HG03135 (cell line): ENCODE measurements around the gene ZNF417.
"Not testable (repeated sequence)": the region's sequence is repeated elsewhere in the genome, so short reads cannot be mapped to it uniquely, and the experiment has no call there.

ENCODE experiments used
- ATAC-seq: cut with Tn5 transposase; IDR thresholded peaks from one replicate; pipeline ENCODE4 v1.9.1; 2021; ENCODE audit warnings: mild to moderate bottlenecking, moderate library complexity; ENCODE audit not compliant: unreplicated experiment

Gene ZNF417

DNA sequence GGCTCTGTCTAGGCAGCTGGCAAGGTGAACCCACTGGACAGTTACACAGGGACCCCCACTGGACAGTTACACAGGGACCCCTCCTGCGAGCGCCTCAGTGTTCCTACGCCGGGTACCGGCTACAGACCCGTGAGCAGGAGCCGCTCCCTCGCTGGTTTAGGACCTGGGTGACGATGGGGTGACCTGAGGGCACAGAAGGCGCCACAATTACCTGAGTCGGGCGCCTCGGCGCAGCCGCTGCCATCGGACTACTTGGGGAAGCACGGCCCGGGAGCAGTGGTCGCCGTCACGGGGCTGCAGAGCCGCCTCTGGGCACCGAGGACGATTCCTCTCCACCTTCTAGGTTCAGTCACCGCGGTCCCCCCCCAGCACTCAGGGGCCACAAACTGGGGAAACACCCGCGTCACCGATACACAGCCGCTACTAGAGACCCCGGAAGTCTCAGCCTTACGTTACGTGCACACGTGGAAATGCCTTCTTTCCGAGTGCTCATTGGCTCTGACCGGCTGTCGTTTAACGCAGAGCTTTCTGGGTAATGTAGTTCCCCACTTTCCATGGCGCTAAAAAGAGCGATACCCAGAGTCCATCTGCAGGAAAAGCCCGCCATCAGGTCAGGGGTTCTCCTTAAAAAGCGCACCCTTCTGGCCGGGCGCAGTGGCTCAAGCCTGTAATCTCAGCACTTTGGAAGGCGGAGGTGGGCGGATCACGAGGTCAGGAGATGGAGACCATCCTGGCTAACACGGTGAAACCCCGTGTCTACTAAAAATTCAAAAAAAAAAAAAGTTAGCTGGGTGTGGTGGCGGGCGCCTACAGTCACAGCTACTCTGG lies at the start of gene ZNF417:
Gene ZNF417, minus strand, starts transcription at position 425 of the 828 bp plus-strand sequence. Its CDS starts 181 bp downstream, at position 244.
- peak; percentile 98 for ATAC-seq

DNA sequence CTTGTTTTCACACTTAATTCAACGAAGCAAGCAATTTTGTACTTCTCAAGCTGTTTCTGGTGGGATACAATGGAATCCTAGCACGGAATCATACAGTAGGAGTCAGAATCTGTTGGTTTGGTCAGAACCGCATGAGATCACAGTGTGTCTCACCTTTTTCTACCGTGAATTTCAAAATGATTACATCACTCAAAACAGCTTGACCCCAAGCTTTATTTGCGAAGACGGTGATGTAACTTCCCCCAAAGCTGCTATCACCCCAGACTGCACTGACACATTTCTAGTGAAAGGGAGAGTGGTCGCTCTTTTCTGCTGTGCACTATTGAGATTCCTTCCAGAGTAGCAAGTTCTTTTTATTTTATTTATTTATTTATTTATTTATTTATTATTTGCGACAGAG lies 48.4 kb upstream of the ZNF417 start:
- ATAC-seq, result no peak

DNA sequence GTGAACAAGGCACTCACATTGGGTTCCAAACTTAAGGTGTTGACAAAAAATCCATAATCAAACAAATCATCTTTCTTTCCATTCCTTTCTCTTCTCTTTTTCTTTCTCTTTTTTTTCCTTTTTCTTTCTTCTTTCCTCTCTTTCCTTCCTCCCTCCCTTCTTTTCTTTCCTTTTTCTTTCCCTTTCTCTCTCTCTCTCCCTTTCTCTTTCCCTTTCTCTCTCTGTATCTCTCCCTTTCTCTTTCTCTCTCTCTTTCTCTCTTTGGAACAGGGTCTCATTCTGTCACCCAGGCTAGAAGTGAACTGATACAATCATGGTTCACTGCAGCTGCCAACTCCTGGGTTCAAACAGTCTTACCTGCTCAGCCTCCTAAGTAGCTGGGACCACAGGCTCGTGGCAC lies 45.4 kb upstream of the ZNF417 start:
- ATAC-seq, result no peak

DNA sequence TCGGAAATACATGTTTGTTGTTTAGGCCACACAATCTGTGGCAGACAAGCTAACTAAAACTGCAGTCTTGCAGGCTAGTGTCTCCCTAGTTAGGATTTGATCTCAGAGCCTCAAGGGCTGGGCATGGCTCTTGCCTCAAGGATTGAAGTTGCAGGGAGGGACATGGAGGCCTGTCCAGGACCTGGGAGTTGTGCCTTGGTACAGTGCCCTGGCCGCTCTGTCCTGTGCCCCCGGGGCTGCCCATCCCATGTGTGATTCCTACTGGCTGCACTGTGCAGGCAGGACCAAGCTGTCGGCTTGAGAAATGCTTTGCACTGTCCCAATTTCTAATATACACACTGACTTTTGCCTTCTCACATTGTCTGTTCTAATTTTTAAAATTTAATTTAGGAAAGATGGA lies 38.6 kb upstream of the ZNF417 start:
- ATAC-seq, result no peak

DNA sequence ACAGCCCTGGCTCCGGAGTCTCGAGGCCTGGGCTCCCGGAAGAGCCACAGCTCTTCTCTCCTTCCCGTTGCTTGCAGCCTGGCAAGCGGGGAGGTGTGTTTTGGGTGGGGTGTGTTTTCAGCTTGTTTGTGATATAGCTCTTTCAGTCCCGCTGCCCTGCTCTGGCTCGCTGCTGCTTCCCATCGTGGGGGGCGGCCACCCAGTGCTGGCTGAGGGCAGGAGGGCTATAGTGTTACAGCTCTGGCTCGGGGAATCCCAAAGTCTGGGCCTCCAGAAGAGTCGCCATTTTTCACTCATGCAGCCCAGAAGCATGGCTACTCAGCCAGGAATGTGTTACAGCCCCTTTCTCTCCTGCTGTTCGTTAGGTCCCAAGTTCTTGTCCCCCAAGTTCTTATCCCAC lies 33.3 kb upstream of the ZNF417 start:
- ATAC-seq, result no peak

DNA sequence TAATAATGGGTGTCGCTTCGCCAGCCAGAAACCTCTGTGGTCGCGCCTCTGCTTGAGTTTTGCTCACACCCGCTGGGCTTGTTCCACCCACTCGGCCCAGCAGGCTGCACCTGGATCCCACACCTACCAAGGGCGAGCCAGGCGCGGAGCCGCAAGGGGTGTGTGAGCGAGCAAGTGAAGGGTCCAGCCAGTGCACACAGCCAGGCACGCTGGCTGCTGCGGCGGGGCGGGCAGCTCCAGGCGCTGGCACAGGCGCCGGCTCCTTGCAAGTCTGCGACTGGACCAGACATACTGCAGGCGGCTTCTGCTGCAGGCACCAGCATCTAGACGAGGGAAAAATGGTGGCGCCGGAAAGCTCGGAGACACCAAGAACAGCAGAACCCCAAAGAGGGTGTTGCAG lies 32.9 kb upstream of the ZNF417 start:
- ATAC-seq, result no peak

DNA sequence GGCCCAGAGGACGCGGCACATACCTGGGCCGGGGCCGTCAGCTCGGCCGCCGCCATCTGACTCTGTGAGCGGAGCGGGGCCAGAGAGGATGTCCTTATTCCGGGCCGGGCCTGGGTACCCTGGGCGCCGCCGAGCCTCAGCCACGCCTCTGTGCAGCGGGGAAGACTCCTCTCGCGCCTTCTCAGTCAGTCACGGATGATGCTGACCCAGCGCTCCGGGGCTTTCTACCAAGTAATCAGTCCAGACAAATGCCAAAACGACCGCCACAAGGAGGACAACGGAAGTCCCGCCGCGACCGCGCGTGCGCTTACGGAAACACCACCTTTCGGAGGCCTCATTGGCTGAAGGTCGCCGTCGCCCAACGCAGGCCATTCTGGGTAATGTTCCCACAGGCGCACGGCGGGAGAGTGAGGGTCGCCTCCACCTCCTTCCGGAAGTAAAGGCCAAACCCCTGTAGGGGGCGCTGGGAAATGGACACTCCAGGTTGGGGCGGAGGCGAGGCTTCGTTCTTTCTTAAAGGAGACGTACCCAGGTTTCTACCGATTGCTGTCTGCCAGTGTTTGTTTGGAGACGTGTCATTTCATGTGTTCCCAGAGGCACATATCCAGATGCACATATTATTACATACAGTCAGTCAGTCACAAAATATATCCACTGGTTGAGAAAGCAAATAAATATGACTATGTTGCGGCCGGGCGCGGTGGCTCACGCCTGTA lies 31.2 kb upstream of the ZNF417 start, which contains the start of gene ZNF256:
Gene ZNF256, minus strand, starts transcription at position 288 of the 716 bp plus-strand sequence. Its CDS starts 232 bp downstream, at position 56.
- ATAC-seq, result peak; percentile 80

DNA sequence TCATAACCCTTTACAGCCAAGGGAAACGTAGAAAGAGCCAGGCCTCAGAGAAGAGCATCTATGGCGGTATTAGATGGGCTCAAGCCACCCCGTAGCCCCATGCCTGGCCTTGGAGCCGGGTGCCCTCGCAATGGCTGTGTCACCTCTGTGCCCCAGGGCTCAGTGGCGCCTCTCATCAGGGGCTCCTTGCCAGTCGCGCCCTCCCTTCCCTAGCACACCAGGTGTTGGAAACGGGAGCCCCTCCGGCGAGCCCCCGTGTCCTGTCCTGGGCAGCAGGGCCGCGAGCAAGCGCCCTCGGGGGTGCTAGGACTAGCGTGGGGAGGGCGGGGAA lies 30.7 kb upstream of the ZNF417 start:
- no peak for ATAC-seq

DNA sequence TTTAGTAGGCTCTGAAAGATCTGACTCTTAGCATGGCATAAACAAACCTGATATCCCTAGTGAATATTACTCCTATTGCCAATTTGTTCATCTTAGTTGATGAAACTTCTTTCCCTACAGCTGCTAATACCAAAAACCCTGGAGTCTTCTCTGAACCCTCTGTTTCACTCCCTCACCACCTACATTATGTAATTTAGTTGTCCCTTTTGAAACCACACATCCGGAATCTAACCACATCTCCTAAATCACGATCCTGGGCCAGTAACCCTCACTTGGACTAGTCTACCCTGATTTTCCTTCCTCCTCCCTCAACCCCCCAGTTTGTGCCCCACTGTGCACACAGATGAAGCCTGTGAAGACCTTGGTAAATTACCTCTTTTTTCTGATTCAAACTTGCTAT lies 29.9 kb upstream of the ZNF417 start:
- ATAC-seq, result no peak

DNA sequence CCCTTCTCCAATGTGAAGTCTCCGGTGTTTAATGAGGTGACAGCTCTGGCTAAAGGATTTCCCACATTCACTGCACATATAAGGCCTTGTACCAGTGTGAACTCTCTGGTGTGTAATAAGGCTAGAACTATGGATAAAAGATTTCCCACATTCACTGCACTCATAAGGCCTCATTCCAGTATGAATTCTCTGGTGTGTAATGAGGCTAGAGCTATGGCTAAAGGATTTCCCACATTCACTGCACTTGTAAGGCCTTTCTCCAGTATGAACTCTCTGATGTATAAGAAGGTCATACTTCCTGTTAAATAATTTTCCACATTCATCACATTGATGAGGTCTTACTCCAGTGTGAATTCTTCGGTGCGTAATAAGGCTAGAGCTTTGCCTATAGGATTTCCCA lies 25.2 kb upstream of the ZNF417 start:
- no peak for ATAC-seq

DNA sequence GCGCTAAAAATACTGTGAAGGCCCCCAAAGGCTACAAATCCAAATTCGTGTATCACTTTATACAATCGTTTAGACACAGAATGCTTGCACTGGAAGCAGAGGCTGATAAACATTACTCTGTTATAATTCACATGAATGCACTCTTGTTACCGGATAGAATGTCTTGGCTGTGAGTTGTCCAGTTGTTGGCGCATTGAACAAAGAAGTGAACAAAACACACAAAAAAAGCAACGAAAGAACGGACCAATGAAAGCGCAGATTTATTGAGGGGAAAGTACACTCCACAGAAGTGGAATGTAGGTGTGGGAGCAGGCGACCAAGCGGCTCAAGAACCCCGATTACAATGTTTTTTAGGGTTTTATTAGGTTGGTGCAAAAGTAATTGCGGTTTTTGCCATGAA lies 19.3 kb upstream of the ZNF417 start:
- ATAC-seq, result no peak

DNA sequence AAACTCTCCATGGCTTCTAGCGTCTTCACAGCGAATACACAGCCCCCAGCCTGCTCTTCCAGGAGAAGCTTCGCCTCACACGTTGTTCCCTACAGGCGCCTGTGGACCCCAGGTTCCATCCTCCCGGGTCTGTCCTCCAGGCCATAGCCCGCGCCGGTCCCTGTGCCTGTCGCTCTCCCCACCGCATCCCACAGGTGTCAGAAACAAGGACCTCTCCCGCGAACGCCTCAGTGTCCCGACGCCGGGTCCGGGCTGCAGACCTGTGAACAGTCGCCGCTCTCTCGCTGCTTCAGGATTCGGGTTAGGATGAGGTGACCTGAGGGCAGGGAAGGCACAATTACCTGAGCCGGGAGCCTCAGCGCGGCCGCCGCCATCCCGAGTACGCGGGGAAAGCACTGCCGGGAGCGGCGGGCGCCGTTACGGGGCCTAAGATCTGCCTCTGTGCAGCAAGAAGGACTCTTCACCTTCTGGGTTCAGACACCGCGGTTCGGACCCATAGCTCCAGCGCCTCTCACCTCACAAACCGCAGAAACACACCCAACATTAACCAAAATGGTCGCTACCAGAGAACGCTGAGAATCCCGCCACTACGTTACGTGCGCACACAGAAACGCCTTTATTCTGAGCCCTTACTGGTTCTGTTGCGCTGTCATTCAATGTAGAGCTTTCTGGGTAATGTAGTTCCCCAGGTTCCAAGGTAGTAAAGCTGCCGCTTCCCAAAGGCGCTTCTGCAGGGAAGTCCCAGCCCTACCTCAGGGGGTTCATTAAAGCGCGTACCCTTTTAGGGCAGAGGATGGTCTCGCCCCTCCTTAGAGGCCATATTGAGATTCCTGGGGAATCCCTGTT lies 18.7 kb upstream of the ZNF417 start, which contains the start of gene ZNF418:
Gene ZNF418, minus strand, starts transcription at position 583 of the 846 bp plus-strand sequence. CDS start 1,580 bp downstream, outside the sequence.
- peak; percentile 80 for ATAC-seq

DNA sequence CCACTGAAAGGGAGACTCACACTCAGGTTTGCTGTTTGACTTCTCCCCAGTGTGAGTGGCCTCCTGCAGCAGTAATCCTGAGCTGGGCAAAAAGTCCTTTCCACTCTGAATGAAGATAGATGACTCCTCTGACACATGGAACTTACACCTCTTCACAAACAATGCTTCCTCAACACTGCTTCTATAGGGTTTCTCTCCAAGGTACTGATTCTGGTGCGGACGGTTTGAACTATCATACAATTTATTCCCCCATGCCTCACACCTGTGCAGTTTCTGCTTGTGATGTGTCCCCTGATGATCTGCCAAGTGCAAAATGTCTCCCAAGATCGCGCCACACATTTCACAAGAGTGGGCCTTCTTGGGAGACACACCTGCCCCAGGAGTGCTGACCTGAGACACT lies 11.2 kb upstream of the ZNF417 start:
- no peak for ATAC-seq

DNA sequence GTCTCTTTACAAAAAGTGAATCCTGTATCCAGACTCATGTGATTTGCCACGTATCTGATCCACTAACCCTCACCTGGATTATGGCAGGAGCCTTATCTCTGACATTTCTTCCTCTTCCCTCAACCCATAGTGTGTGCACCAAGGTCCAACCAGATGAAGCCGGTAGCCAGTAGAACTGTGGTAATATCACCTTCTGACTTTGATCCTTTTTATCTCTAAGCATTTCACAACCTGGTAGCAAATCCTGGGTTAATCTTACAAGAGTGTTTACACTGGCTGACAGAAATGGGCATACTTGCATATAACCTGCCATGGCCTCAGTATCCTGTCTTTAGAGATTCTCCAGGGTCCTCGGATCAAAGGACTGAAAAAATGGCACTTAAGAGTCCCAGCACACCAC lies 1.9 kb downstream of the ZNF417 start:
- ATAC-seq, result no peak

DNA sequence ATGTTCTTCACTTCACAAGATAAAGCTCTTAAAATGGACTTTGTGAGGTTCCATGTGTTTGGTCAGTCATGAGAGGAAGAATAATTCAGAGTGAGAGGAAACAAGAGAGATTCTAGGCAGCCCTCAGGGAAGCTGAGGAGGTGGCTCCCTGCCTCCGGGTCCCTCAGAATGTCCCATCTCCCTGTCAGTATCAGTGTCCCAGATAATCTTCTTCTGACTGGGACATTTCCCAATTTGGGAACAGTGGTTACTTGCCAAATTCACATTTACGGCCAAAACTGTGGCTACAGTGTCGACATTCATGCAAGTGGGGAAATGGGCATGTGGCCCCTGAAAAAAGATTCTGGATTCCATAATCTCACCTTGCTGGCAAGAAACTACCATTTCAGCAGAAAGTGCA lies 9.0 kb downstream of the ZNF417 start:
- ATAC-seq, result no peak

DNA sequence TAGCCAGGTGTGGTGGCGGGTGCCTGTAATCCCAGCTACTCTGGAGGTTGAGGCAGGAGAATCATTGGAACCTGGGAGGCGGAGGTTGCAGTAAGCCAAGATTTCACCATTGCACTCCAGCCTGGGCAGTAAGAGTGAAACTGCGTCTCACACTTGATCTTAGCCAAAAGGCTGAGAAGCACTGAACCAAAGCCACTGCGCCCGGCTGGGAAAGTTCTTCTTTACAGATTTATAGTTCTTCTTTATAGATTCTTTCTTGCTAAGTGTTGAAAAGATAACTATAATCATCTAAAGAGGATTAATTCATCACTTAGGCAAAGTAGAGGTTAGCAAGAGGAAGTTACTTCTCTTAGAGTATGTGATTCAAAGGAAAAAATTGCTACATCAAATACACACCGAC lies 11.1 kb downstream of the ZNF417 start:
- no peak for ATAC-seq

DNA sequence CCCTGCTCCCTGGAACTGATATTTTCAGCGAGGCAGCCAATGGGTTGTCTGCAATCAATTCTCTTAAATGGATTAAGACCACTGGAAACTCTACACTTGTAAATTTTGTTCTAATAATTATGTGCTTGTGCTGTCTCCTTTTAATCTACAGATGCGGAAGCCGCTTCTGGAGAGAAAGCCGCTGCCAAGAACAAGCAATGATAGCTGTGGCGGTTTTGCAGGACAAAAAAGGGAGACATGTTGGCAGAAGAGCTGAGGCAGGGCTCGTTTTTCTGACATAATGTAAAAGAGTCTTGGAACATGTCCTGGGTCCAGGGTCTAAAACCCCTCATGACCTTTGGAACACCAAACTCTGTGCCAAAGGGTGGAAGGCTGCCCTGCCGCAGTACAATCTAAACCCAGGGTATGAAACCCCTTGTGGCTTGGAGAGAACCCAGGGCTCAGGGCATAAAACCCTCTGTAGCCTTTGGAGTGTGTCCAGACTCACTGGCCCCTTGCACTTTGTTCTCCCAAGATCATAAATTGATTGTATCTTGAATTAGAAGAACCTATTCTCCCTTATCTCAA lies 12.7 kb downstream of the ZNF417 start:
- no peak for ATAC-seq

DNA sequence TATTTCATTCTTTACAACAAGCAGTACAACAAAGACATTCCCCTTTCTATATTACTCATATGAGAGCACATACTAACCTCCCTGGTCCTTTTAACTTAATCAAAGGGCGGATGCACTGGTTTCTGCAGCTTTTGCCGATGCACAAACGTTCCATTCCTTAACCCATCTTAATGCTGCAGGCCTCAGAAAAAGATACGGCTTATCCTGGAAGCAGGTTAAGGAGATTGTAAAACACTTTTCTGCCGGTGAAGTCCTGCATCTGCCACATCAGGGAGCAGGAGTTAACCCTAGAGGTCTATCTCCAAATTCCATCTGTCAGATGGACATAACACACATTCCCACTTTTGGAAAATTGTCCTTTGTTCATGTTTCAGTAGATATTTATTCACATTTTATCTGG lies 16.1 kb downstream of the ZNF417 start:
- no peak for ATAC-seq

DNA sequence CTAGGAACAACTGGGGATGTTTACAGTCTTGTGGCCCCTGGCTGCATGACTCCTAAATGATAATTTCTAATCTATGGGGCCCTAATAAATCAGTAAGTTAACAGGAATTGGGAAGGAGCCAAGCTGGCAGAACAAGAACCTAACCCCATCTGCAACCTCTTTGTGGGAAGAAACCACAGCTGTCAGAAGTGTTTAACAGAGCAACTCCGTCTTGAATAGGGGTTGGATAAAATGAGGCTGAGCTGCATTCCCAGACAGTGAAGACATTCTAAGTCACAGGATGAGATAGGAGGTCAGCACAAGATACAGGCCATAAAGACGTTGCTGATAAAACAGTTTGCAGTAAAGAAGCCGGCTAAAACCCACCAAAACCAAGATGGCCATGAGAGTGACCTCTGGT lies 25.7 kb downstream of the ZNF417 start:
- ATAC-seq, result not testable (repeated sequence)

DNA sequence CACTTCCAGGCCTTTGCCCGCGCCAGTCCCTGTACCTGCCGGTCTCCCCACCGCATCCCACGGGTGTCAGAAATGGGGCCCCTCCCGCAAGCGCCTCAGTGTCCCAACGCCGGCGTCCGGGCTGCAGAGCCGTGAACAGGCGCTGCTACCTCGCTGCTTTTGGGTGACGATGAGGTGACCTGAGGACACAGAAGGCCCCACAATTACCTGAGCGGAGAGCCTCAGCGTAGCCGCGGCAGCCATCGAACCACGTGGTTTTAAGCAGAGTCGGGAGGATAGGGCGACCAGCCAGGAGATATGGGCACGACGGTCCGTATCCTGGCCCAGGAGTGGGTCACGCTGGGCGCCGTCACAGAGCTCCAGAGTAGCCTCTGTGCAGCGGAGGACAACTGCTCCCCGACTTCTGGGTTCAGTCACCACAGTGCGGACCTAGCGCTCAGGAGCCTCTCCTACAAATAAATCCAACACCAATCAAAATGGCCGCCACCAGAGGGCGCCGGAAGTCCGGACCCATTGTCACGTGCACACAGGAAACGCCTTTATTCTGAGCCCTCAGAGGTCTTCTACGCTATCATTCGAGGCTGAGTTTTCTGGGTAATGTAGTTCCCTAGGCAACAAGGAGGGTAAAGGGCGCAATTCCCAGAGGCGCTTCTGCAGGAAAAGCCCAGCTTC lies 27.7 kb downstream of the ZNF417 start, which contains the start of gene ZNF814:
Gene ZNF814, minus strand, starts transcription at position 478 of the 672 bp plus-strand sequence. Its CDS starts 235 bp downstream, at position 243.
- ATAC-seq, result peak; percentile 79
